Measurements from ENCODE around the gene RNASEH2C.
"Not testable (repeated sequence)": the region's sequence is repeated elsewhere in the genome, so short reads cannot be mapped to it uniquely, and the experiment has no call there.

RNASEH2C gene
- total RNA-seq, result 41.5 to 43.9 (median 42.6) reads per million in 3 experiments

DNA sequence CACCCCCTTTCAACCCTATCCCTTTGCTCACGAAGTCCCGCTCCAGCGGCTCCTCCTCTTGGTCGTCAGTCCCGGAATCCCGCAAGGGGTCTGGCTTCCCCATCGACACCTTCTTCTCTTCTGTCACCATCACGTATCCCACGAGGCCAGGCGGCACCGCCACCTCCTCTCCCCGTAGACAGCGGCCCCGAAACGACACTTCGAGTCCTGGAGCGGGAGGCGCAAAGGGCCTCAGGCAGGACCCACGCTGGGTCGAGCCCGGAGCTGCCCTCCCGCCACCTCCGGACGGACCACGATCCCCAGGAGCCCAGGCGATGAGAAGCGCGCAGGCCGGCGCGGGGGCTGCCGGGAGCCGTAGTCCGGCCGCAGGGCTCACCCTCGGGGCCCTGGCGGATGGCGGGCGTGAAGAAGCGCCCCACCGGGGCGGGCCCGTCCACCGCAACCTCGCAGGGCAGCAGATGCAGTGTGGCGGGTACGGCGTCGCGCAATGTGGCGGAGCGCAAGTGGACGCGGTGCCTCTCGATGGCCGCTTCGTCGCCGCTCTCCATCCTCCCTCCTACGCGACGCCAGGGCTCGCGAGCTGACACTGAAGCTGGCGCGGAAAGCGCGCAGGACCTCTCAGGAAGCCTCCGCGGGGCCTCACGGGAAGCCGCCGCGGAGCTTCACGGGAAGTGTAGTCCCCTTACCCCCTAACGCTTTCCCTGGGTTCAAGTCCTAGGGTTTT lies at the start of gene RNASEH2C:
TSS of gene RNASEH2C (minus strand) at position 588 of the 724 bp plus-strand sequence. CDS start at position 548, 40 bp downstream.
- peak; percentile 73 for DNase-seq

DNA sequence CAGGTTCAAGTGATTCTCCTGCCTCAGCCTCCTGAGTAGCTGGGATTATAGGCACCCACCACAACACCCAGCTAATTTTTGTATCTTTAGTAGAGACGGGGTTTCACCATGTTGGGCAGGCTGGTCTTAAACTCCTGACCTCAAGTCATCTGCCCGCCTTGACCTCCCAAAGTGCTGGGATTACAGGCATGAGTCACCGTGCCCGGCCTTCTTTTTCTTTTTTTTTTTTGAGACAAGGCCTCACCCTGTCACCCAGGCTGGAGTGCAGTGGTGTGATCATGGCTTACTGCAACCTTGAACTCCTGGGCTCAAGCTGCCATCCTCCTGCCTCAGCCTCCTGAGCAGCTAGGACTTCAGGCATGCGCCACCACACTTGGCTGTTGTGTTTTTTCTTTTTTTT lies 47.2 kb upstream of the RNASEH2C start:
- DNase-seq, result not testable (repeated sequence)

DNA sequence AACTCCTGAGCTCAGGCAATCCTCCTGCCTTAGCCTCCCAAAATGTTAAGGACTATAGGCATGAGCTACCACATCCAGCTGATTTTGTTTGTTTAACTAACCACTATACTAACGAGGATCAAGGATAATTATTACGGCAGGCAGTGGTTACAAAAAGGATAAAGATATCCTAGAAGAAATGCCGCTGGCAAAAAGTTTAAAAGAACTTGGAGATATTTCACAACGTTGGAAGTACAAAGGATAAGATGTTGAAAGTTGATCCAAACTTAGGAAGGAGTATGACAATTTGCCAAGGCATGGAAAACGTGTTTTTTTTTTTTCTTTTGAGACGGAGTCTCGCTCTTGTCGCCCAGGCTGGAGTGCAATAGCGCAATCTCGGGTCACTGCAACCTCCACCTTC lies 46.8 kb upstream of the RNASEH2C start:
- DNase-seq, result no peak

DNA sequence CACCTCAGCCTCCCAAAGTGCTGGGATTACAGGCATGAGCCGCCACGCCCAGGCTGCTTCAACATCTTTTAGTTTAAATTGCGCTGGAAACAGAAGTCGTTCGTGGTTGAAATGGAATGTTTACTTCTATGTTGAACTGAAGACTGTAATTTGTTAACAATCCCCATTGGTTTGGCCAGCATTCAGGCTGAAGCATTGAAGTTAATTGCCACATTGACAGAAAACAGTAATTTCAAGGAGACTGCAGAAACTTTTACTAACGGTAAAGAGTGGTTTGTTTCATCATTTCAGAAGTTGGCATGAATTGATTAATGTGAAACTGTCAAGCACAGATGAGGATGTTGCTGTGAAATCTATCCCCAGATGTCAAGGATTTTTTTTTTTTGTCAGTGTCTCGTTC lies 45.9 kb upstream of the RNASEH2C start:
- DNase-seq, result no peak

DNA sequence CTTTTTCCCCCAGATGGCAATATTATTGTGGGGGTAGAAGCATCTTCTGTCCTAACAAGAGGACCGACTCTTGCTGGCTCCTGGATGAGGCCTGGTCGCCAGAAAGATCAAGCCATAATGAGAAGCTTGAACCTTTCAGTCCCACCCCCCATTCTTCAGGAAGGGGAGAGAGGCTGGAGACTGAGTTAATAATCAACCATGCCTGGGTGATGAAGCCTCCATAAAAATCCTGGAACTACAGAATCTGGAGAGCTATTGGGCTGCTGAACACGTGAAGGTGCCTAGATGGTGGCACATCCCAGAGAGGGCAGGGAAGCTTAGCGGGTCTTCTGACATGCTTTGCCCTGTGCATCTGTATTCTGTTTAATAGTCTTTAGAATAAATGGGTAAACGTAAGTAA lies 43.8 kb upstream of the RNASEH2C start:
- no peak for DNase-seq

DNA sequence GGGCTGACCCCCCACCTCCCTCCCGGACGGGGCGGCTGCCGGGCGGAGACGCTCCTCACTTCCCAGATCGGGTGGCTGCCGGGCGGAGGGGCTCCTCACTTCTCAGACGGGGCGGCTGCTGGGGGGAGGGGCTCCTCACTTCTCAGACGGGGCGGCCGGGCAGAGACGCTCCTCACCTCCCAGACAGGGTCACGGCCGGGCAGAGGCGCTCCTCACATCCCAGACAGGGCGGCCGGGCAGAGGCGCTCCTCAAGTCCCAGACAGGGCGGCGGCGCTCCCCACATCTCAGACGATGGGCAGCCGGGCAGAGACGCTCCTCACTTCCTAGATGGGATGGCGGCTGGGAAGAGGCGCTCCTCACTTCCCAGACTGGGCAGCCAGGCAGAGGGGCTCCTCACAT lies 42.2 kb upstream of the RNASEH2C start:
- not testable (repeated sequence) for DNase-seq

DNA sequence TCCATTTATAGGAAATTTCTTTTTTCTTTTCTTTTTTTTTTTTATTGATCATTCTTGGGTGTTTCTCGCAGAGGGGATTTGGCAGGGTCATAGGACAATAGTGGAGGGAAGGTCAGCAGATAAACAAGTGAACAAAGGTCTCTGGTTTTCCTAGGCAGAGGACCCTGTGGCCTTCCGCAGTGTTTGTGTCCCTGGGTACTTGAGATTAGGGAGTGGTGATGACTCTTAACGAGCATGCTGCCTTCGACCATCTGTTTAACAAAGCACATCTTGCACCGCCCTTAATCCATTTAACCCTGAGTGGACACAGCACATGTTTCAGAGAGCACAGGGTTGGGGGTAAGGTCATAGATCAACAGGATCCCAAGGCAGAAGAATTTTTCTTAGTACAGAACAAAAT lies 41.6 kb upstream of the RNASEH2C start:
- DNase-seq, result not testable (repeated sequence)

DNA sequence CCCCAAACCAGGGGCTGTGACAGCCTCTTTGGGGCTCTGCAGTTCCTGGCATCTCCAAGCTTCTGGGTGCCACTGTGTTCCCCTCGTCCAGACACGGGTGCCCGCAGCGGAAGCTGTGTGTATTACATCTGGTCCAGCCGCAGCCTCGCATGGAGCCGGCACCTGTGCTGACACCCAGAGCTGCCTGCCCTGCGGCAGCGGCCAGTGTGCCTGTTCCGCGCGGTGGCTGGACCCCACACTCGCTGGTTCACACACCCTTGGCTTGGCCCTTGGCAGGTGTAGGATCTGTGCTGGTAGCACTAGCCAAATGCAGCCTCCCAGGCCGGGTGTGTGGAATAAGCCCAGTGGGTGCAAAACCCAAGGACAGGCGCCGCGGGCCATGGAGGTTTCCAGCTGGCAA lies 24.5 kb upstream of the RNASEH2C start:
- no peak for DNase-seq

DNA sequence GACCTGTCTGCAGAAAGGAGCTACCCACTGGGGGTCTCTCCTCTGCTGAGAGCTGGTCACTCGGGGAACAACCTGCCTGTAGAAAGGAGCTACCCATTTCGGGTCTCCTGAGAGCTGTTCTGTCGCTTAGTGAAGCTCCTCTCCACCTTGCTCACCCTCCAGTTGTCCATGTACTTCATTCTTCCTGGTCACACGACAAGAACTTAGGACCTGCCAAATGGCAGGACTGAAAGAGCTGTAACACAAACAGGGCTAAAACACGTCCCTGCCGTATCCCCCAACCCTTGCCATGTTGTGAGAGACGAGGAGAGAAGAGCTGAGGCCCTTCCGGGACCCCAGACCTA lies 24.1 kb upstream of the RNASEH2C start:
- DNase-seq, result no peak

DNA sequence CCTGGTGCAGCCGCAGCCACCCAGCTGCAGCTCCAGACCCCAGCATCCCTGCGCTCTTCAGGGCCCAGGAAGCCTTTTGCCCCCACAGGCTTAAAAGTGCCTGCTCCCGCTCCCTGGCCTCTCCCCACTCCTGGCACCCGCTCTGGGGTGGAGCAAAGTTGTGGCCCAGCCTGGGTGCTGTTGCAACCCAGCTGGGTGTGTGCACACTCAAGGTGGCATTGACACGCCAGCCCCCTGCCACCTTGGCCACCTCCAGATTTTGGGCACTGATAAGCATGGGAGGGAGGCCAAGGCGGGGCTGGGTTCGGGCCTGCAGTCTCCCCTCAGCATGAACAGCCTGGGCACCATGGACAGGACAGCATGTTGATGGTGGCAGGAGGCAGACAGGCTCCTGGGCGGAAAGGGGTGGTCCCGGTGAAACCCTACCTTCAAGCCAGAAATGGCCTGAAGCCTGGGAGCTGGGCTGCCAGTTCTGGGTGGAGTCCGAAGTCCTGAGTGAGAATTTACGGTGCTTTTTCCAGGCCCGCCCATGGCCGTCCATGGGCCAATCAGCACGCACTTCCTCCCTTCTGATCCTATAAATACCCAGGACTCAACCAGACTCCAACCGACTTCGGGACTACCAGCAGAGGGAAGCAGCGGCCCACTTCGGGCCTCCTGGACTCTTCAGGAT lies 23.6 kb upstream of the RNASEH2C start:
- DNase-seq, result no peak

DNA sequence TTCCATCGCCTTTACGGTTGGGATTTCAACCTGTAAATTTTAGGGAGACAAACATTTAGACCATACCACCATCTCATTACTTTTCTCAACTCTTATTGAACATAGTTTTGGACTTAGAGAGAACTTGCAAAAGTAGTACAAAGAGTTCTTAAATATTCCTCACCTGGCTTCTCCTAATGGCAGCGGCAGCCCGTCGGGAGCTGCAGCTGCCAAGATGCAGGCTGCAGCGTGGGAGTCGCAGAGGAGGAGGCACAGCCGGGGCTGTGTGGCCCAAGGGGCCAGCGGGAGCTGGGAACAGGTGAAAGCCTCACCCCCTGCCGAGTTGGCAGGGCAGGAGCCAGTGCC lies 23.1 kb upstream of the RNASEH2C start:
- DNase-seq, result no peak

DNA sequence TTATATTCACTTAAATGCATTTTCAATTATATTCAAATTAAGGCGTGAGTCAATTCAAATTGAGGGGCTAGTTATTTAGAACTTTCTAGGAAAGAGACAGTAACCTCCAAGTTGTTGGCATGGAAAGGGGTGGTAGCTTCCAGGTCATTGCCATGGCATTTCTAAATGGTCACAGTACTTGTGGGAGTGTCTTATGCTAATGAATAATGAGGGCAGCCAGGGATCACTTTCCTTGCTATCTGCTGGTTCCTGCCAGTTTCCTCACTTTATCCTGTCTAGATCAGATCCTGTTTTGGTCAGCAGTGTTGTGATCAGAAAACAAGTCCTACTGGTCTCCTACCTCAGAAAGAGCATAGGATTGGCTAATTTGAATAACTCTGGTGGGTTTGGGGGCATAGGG lies 21.8 kb upstream of the RNASEH2C start:
- no peak for DNase-seq

DNA sequence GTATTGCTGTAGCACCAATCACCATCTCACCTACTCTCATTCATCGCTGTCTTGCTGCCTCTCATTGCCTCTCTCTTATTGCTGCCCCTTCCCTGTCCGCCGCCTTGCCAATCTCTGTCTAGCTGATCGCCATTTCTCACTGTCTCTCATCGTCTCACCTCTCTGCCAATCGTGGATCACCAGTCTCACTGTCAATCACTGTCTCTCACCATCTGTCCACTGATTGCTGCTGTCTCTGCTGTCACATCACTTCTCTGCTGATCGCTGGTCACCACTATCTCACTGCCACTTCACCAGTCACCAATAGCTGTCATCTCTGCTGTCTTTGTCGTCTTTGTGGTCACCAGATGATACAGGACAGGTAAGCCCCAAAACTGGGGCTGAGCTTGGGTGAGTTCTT lies 20.6 kb upstream of the RNASEH2C start:
- no peak for DNase-seq

DNA sequence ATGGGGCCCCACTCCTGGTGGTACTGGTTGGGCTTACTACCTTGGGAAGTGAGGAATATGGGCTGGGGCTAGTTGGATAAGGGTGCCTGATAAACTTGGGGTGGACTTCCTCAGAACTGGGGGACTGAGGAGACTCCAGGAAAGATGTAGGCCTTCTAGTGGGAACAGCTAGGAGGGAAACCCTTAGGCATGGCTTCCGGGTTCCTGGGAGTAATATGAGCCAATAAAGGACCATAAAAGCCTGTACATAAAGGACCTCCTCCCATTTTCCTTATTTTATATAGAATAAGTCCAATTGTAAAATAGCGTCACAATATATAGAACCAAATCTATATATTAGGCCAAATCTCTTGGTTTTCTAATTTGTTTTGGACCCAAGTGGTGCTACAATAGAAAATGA lies 18.4 kb upstream of the RNASEH2C start:
- DNase-seq, result no peak

DNA sequence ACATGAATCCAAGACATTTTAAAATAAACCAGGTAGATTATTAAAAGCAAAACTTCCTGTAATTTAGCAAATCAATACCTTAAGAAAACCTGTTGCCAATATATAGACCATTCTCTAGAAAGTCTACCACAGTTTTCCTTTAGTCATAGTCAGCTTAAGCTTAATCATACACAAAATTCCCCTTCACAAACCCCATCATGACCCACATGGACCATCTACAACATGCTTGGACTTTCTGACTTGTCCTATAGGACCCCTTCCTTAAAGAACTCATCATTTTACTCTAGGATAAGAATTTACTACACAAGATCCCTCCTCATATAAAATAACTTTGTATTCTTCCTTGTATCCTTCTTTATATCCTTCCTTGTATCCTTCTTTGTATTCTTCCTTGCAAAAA lies 16.2 kb upstream of the RNASEH2C start:
- DNase-seq, result no peak

DNA sequence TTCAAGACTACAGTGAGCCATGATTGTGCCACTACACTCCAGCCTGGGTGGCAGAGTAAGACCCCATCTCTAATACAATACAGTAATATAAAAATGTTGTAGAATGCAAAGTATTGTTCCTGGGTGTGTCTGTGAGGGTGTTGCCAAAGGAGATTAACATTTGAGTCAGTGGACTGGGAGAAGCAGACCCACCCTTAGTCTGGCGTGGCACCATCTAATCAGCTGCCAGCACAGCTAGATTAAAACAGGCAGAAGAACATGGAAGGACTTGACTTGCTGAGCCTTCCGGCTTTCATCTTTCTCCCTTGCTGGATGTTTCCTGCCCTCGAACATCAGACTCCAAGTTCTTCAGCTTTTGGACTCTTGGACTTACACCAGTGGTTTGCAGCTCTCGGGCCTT lies 14.5 kb upstream of the RNASEH2C start:
- not testable (repeated sequence) for DNase-seq

DNA sequence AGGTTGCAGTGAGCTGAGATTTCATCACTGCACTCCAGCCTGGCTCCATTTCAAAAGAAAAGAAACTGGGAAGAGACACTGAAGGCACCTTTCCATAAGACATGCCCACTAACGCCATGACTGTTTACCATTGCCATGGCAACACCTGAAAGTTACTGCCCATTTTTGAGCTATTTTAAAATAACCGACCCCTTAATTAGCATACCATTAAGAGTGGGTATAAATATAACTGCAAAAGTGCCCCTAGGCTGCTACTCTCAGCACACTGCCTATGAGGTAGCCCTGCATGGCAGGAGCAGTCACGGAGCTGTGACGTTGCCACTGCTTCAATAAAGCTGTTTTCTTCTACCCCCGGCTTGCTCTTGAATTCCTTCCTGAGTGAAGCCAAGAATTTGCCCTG lies 9.9 kb upstream of the RNASEH2C start:
- no peak for DNase-seq

DNA sequence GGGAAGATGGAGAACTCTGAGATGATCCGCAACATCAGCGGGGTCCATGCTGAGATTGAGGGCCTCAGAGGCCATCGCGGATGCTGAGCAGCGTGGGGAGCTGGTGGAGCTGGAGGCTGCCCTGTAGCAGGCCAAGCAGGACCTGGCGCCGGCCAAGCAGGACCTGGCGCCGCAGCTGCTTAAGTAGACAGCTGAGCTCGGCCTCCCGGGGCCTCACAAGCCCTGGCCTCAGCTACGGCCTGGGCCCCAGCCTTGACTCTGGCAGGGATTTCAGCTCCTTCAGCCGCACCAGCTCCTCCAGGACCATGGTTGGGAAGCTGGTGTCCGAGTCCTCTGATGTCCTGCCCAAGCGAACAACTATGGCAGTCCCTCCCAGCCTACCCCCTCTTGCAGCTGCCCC lies 7.3 kb upstream of the RNASEH2C start:
- DNase-seq, result no peak

DNA sequence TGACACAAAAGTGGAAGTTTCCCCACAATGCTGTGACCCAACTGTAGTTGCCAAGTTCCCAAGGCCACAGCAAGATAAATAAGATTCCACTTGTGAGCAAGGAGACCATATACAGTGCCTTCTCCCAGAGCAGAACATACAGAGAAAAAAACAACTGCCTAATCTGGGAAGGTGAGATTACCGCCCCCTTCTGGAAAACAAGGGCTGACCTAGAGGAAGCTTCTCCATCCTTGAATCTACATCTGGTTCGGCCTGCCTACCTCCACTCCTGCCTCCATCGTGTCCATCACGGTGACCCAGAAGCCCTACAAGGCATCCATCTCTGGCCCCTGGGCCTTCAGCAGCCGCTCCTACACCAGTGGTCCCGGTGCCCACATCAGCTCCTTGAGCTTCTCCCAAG lies 6.1 kb upstream of the RNASEH2C start:
- no peak for DNase-seq

DNA sequence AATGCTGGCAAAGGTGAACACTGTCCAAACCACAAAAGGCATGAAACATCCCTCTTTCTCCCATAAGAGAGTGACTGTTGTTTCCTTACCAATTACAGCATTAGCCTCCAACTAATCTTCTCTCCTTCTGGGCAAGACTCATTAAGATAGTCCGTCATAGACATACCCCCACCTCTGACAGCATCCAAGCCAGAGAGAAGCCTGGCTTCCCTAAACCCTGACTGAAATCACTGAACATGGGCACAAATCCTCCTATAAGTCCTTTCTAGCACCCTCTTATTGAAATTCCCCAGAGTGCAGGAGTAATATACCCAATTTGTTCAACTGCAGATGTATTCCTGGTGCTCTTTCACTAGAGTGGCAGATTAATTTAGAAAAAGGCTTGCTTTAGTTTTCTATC lies 1.7 kb upstream of the RNASEH2C start:
- DNase-seq, result no peak

DNA sequence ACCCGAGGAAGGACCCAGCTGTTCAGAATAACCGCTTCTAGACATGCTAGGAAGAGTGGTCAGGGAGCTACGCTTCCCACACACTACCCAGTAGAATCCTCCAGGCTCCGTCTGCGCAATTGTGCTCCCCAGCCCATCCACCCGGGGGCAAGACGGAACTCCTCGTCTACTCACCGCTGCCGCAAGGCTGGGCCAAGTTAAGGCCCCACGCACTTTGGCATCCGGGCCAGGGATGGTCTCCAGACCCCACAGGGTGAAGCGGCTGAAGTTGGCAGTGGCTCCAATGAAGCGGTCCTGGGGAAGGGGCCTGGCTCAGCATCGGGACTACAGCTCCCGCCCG lies 757 bp downstream of the RNASEH2C start:
- DNase-seq, result no peak

DNA sequence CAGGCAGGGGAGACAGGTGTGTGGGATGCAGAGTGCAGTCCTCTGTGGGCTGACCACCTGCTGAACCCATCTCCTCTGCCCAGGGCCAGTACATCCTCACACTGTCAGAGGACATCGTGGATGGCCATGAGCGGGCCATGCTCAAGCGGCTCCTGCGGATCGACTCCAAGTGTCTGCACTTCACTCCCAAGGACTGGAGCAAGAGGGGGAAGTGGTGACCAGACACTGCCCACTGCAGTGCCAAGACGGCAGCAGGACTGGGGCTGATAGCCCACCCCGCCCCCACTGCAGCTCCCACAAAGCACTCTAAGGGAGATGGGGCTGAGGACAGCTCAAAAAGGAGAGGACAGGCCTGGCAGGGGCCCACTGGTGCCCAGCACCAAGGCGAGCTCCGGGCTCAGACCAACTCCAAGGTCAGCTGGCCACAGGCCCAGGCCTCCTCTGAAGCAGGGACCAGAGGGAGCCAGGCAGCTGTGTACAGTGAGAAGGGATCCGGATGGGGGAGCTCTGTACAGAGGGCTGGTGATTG lies 1.6 kb downstream of the RNASEH2C start:
- no peak for DNase-seq

DNA sequence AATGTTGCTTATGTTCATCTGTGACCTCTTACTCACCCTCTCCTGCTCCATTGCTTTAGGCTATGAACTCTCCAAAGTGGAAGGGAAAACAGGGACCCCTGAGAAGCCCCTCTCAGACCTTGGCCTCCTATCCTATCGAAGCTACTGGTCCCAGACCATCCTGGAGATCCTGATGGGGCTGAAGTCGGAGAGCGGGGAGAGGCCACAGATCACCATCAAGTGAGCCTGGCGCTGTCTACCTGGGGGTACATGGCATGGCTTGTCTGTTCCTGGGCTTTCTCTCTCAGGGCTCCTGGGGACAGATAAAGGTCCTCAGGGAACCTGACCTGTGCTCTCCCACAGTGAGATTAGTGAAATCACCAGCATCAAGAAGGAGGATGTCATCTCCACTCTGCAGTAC lies 2.1 kb downstream of the RNASEH2C start:
- no peak for DNase-seq

DNA sequence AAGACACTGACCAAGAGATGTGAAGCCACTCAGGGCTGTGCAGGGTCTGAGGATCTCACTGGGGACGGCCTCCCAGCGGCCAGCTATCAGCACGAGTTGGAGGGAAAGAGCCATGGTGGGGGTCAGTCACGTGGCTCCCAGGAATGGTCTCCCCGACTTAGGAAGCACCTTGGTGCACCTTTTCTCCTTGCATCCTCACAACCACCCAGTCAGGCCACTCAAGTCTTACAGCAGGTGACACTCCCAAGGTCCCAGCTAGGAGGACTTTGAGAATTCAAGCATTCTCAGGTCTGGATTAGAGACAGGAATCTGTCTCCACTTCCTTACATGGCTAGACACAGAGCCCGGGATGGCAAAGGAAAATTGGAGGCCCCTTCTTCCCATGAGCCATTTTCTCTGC lies 2.7 kb downstream of the RNASEH2C start:
- no peak for DNase-seq

All from central memory CD4-positive, alpha-beta T cell (primary cell).